ENCODE data around the gene RTRAF. TPM values are rescaled to one million over a fixed set of nuclear protein-coding genes. Genes with fewer than 3 reads are reported as not detected.

The RTRAF gene
- total RNA-seq, 1 experiment from 2014 or later: 190 TPM

- TF ChIP-seq EZH2 (IDR thresholded peaks at IDR 0.05) (no peak), ZFX (IDR thresholded peaks at IDR 0.05) (no peak), CBX3 (IDR thresholded peaks at IDR 0.05; ENCODE audit: low read depth) (no peak), YY1 (IDR thresholded peaks at IDR 0.05; ENCODE audit: extremely low read depth, insufficient replicate concordance, low read depth, low read length) (no peak), CEBPB (IDR thresholded peaks at IDR 0.05; ENCODE audit: low read depth) (no peak), EZH2phosphoT487 (IDR thresholded peaks at IDR 0.05; ENCODE audit: borderline replicate concordance) (no peak), ATF3 (IDR thresholded peaks at IDR 0.05) (no peak), ELF1 (IDR thresholded peaks at IDR 0.05; ENCODE audit: borderline replicate concordance, low read depth) (no peak), SP1 (IDR thresholded peaks at IDR 0.05; ENCODE audit: low read depth) (no peak), TCF7L2 (IDR thresholded peaks at IDR 0.05; ENCODE audit: borderline replicate concordance, extremely low read depth, insufficient read depth, insufficient read length) (no peak), REST (IDR thresholded peaks at IDR 0.05; ENCODE audit: low read depth) (no peak), POLR2A (IDR thresholded peaks at IDR 0.05; ENCODE audit: borderline replicate concordance, extremely low read depth, insufficient read depth, insufficient read length) (no peak), ZNF274 (IDR thresholded peaks at IDR 0.05; ENCODE audit: low read depth, low read length) (no peak), FOSL1 (IDR thresholded peaks at IDR 0.05; ENCODE audit: low read depth) (no peak), JUND (IDR thresholded peaks at IDR 0.05) (no peak)
- intact Hi-C loops (cut with micrococcal nuclease): no loop called here
- Histone ChIP-seq H3K9me3 (ENCODE audit: control insufficient read depth in 1 of 2, insufficient read depth in 1 of 2, low read depth in 1 of 2, low read length in 2 of 2) (no peaks in the 10 kb centered on the region), H3K36me3 (ENCODE audit: control insufficient read depth in 1 of 2, insufficient read depth in 2 of 2, low read length in 2 of 2) (no peaks in the 10 kb centered on the region), H3K79me2 (ENCODE audit: insufficient read depth, low read length) (no peaks in the 10 kb centered on the region), H3K4me1 (ENCODE audit: control insufficient read depth in 1 of 2, insufficient read depth in 2 of 2, low read length in 2 of 2) (no peaks in the 10 kb centered on the region), H3K27me3 (ENCODE audit: insufficient read depth, low read length) (peaks cover 6% of the 10 kb centered on the region; the same call in 1 of the 2 replicates), H3K9ac (ENCODE audit: low read length) (no peak overlapping the region), H3K4me3 (replicated peaks in 1 of 2; ENCODE audit: low read depth in 1 of 2, low read length in 2 of 2) (no peak overlapping the region), H3K9me2 (ENCODE audit: insufficient read depth) (no peaks in the 10 kb centered on the region), H3K27ac (ENCODE audit: low read depth, low read length) (no peak overlapping the region), H4K20me1 (ENCODE audit: insufficient read depth) (no peaks in the 10 kb centered on the region), H2AFZ (ENCODE audit: low read depth, low read length, poor library complexity, severe bottlenecking) (no peak overlapping the region), H3K4me2 (ENCODE audit: low read length) (no peak overlapping the region)
- ATAC-seq: no peak
- no TSS peak for BruUV-seq (replicated peaks)
- CTCF ChIA-PET: interaction anchor here (1.2 kb wide), 1 partner anchor 51 kb away, joined by 3 read pairs; no protein-coding TSS in a partner anchor
- POLR2A ChIA-PET: no interaction called here
- RAD21 ChIA-PET (ENCODE audit: low non-redundant PET in 1 of 2, low total read pairs in 2 of 2, uncharacterized antibody in 2 of 2, unreplicated experiment in 2 of 2): no interaction called here
- no peak for DNase-seq (ENCODE audit: low read depth, low spot score)
Measured at GRCh38 chr14:52020161-52020714, 30.9 kb downstream of the RTRAF start.

All from HCT116 (cell line).